H54 (cell line): Measurements from ENCODE around the gene WTIP.

Experiments used
- DNase-seq: peaks from one replicate; pipeline ENCODE4 v3.0.0; 2011; ENCODE audit warnings: low spot score, mixed read lengths; ENCODE audit not compliant: insufficient read length
- FAIRE-seq: peaks from 3 replicates; lab custom pipeline; 2011; peaks lifted over from hg19 to GRCh38; lab: Jason Lieb, UNC
- POLR2A ChIP-seq: IDR thresholded peaks from 2 replicates; pipeline ENCODE4 v1.6.1; 2011; ENCODE audit warnings: low read depth, mild to moderate bottlenecking, low read length

The WTIP gene

DNA sequence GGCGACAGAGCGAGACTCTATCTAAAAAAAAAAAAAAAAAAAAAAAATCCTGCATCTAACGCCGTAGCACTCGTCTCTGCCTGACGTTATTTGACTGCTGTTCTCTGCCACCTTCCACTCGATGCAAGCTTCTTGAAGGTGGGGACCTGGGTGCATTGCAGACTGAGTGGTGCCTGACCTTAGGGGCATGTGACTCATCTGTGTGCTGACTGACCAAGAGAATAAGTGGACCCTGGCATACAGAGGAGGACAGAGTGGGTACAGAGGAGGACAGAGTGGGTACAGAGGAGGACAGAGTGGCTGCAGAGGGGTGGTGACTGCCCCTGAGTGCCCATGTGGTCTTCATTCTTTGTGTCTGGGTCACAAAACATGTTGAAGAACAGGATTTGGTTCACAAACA is 7.6 kb downstream of the WTIP start:
- no peak for TF ChIP-seq POLR2A
- DNase-seq, result no peak
- no peak for FAIRE-seq

DNA sequence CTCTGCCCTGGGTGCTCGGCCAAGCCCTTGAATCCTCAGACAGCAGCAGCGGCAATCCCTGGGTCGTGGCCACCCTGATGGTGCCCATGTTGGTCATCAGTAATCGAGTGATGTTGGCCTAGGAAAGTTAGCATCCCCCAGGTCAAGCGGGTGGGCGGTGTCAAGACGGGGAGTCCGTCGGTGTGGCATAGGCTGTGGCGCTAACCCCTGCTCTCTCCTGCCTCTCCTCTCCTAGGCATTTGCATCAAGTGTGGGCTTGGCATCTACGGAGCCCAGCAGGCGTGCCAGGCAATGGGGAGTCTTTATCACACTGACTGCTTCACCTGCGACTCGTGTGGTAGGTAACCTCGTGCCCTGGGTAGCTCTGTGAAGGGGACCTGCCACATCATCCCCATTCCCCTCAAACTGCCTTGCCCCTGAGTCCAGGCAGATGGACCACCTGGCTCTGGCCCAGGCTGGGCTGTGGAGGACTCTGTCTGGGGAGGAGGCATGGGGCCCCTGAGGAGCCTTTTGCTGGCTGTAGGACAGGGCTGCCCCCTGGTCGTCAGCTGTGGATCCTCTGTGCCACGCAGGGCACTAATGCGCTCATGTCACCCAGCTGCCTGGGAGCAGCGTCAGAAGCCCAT is 8.7 kb downstream of the WTIP start:
- FAIRE-seq (no peak), DNase-seq (no peak)
- TF ChIP-seq POLR2A, result no peak

DNA sequence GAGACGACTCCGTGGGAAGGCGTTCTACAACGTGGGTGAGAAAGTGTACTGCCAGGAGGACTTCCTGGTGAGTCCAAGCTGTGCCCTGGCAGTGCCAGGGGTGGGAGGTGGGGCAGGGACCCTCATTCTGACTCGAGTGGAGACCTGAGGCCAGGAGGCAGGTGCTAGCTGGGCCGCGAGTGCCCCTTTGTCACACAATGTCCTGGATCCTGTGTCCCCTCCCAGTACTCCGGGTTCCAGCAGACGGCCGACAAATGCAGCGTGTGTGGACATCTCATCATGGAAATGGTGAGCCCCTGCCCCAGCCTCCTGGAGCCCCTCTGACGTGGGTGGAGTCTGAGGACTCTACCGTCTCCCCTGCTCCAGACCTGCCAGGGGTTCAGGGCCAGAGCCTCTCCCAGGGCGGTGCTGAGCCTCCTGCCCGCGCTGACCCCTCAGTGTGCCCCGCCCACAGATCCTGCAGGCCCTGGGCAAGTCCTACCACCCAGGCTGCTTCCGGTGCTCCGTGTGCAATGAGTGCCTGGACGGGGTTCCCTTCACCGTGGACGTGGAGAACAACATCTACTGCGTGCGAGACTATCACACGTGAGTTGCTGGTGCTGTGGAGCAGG is 11.6 kb downstream of the WTIP start:
- TF ChIP-seq POLR2A, result no peak
- FAIRE-seq (no peak), DNase-seq (no peak)

DNA sequence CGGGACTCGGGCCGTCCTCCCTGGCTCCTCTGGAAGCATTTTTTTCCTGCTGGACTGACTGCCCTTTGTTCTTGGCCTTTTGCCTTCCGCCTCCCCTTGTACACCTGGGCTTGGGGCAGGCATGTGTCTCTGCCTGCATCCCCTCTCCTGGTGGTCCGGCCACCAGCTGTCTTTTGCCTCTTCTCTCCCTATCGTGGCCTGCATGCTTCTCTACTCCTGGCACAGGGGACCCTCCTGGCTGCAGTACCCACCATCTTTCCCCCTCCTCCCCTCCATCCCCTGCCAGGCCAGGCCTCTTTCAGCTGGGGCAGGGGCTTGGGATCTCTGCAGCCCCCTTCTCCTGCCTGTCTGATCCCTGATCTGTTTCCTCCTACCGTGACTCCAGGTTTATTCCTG is 12.1 kb downstream of the WTIP start:
- no peak for TF ChIP-seq POLR2A
- FAIRE-seq (no peak), DNase-seq (no peak)

DNA sequence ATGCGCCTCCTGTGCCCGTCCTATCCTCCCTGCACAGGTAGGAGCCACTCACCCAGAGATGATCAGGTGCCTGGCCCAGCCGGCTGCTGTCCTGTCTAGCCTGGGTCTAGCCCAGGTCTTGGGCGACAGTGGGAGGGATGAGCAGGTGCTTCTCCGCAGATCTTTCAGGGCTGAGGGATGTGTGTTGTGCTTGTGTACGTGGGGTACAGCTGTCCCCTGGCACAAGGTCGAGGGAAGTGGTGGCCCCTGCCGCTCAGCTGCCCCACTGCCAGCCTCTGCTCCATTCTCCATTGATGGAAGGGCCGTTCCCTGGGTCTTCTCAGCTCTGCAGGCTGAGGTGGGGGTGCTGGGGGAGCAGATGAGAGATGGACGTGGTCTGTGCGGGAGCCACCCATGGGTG is 13.0 kb downstream of the WTIP start:
- FAIRE-seq (no peak), DNase-seq (no peak)

DNA sequence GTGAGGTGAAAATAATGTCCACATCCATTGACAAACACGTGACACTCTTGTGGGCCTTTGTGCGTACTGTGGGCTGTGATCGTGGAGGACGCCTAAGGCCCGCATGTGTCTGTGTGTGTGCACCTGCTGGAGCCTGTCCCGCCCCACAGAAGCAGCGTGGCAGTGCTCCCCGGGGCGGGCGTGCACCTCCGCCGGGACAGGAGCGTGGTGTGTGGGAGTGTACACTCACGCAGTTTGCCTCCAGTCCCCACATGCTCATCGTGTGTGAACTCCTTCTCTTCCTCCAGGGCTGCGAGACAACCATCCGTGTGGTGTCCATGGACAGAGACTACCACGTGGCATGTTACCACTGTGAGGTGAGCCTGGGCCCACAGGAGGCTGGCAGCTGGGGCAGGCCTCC is 13.9 kb downstream of the WTIP start:
- FAIRE-seq (no peak), DNase-seq (no peak)
- TF ChIP-seq POLR2A, result no peak

More for the DNA sequence above, 13.0 kb downstream of the WTIP start:
- TF ChIP-seq POLR2A, result no peak

DNA sequence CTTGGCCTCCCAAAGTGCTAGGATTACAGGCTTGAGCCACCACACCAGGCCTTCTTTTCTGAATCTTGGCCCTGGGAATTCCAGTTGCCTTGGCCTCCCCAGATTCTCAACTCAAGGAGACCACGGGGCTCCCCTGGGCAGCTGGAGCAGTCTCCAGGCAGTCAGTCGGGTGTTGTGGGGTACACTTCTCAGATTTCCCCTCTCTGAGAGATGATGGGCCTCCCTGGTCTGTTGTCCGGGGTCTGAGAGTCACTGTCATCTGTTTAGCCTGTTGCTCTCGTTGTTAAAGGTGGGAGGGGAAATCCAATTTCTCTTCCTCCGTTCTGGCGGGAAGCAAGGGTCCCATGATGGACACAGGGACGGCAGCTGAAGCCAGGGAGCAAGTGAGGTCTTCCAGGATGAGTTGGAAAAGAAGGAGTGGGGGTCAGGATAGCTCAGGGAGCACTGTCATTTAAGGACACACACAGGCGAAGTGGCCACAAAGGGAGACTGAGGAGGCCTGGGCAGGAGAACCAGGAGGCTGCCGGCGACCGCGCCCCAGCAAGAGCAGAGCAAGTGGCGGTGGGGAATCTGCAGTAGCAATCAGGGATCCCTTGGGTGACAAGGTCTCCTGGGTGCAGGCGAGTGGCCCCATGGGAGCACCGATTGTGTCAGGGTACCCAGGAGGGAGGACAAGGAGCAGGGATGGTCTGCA is 15.7 kb downstream of the WTIP start:
- no peak for DNase-seq
- no peak for FAIRE-seq
- no peak for TF ChIP-seq POLR2A

DNA sequence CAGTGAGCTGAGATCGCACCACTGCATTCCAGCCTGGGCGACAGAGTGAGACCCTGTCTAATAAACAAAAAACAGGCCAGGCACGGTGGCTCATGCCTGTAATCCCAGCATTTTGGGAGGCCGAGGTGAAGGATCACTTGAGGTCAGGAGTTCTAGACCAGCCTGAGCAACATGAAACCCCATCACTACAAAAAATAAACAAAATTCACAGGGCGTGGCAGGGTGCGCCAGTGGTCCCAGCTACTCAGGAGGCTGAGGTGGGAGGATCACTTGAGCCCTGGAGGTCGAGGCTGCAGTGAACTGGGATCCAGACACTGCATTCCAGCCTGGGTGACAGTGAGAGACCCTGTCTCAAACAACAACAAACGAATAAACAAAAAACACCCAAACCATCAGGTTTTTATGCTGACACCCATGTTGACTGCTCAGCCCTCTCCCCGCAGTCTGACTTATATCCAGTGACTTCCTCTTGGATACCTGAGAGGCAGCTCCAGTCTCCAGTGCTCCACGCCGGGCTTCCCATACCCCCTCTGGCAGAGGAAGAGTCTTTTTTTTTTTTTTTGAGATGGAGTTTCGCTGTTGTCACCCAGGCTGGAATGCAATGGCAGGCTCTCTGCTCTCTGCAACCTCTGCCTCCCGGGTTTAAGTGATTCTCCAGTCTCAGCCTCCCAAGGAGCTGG is 17.7 kb downstream of the WTIP start:
- no peak for DNase-seq
- TF ChIP-seq POLR2A, result no peak
- no peak for FAIRE-seq

DNA sequence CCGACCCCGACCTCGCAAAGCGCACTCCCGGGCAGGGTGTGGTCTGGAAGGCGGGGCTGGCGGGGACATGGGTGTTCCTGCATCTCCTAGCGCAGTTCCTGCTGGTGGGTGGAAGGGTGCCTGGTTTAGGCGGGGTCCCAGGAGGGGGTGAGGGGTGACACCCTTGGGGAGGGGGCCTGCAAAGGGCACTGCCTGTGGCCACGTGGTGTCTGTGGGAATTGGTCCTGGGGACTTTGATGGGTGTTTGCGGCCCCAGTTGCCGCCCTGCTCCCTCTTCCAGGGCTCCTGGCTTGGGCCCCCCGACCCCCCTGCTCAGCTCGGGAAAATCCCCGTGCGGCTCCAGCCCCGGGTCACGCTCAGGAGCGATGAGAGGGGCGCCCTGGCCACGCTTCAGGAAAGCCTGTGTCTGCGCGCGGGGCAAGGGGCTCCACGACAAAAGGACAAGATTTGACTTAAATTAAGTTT is 19.1 kb downstream of the WTIP start:
- FAIRE-seq, result no peak
- no peak for TF ChIP-seq POLR2A
- DNase-seq, result no peak

DNA sequence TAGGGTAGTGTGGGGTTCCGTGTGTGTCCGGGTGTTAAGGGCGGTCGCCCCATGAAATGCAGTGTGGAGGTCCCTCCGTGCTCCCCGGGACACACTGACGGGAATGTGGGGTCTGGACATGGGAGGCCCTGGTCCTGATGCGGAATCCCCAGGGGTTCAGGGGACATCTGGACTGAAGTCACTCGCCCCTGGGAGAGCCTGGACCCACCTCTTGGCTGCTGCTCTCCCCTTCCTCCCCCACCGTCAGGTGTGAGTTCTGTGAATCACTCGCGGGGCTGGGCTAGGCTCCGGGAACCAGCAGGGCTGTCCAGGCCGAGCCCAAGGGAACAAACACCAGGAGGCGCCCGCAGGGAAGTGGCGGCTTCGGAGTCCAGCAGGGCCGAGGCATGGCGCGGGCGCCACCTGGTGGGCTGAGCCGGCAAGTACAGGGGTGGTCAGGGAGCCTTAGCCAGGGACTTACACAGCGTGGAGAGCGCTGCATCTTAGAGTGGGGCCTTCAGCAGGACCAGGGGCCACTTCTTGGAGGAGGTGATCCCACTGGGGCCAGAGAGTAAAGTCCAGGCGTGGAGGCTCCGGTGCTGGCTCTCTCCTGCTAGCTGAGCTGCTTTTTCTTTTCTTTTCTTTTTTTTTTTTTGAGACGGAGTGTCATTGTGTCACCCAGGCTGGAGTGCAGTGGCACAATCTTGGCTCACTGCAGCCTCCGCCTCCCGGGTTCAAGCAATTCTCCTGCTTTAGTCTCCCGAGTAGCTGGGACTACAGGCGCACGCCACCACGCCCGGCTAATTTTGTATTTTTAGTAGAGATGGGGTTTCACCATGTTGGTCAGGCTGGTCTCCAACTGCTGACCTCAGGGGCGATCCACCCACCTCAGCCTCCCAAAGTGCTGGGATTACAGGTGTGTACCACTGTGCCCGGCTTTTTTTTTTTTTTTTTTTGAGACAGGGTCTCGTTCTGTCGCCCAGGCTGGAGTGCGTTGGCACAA is 20.1 kb downstream of the WTIP start:
- DNase-seq, result peak; percentile 99
- no peak for TF ChIP-seq POLR2A
- no peak for FAIRE-seq

DNA sequence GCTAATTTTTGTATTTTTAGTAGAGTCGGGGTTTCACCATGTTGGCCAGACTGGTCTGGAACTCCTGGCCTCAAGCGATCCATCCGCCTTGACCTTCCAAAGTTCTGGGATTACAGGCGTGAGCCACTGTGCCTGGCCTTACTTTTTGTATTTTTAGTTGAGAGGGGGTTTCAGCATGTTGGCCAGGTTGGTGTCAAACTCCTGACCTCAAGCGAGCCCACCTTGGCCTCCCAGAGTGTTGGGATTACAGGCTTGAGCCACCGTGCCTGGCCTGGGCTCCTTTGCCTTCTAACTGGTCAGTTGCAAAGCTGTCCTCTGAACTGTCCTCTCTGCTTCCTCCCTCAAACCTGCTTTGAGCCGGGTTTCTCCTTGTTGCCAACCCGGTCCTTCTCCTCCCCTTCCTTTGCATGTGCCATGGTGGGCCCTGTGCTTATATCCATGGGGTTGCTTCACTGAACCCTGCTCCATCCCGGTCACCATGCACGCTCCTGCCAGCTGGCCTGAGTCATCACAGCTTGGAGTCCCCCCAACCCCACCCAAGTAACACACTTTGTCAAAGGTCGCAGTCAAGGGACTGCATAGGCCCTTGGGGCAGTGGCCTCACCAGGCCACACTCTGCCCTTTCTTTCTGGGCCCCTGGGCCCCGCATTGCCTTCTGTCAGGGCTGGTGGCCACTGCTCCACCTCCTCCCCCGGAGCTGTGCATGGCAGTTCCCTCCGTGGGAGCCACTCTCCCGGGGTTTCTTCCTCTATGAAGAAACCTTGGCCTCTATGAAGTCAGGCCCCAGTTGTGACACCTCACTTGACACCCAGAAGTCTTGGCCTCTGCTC is 21.2 kb downstream of the WTIP start:
- FAIRE-seq, result no peak

DNA sequence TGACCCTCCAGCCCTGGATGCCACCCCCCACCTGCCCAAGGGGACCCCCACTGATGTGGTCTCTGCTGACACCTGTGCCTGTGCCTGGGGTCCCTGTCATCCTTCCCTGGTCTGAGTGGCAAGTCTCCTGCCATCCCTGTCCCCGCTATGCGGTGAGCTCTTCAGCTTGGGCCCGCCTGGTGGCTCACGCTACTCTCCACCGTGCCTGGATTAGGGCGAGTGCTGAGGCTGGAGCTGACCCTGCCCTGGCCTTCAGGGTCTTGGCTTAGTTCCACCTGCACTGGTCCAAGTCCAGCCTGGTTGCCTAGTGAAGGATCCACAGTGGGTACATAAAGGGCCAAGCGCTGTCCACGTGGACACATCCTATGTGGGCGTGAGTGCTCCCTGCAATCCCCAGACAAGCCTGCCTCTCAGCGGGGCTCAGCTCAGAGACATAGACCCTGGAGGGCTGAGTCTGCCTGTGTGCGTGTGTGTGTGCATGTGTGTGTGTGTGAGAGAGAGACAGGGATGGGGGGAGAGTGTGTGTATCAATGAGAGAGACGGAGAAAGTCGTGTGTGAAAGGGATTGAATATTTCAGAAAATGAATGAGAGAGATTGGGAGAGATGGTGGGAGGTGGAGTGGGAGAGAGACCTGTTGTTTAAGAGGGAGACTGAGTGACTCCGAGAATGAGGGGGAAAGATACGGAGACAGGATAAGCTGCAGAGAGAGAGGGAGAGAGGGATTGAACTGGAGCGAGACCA is 22.1 kb downstream of the WTIP start:
- FAIRE-seq (no peak), DNase-seq (no peak)
- no peak for TF ChIP-seq POLR2A

More for the DNA sequence above, 21.2 kb downstream of the WTIP start:
- TF ChIP-seq POLR2A, result no peak
- no peak for DNase-seq
